ENCODE measurements around the gene TSHZ1. TPM values are rescaled to one million over a fixed set of nuclear protein-coding genes. Genes with fewer than 3 reads are reported as not detected.

The TSHZ1 gene
- total and polyA plus RNA-seq, 10 donors, result 4.1 to 26.4 (median 18.2) TPM

DNA sequence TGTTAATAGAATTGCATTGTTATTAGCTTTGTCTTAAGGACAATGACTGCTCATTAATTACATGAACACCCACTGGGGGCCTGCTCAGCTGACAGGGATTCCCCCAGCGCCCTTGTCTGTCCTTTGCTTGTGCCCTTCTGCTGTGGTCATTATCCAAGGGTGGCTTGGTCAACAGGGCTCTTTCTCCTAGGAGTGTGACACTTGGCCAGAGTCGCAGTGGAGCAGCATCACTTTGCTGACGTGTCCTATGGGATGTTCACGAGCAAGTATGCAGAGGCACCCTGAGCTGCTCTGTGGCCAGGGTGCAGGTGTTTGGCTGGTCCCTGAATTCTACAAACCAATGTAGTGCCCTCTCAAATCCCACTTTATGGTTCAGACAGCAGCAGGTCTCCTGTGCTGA lies 47.6 kb upstream of the TSHZ1 start:
- Histone ChIP-seq H3K36me3 (no peaks in the 10 kb centered on the region), H3K27ac (no peak overlapping the region), H3K27me3 (replicated peaks in 1 of 7) (peaks cover 0 to 4% (median 0%) of the 10 kb centered on the region in 7 donors), H3K9me3 (no peaks in the 10 kb centered on the region), H3K4me3 (no peak overlapping the region), H3K4me1 (peaks cover 0 to 18% (median 11%) of the 10 kb centered on the region in 6 donors)
- no peak for TF ChIP-seq POLR2AphosphoS5 (IDR thresholded peaks at IDR 0.05)
- intact Hi-C loops (cut with DNase I; ENCODE audit: low total_unique reads), result no loop called here
- no peak for DNase-seq
- 87 to 98% (median 95%) methylated on average over 4 of the region's 4 CpGs for WGBS, 5 donors

DNA sequence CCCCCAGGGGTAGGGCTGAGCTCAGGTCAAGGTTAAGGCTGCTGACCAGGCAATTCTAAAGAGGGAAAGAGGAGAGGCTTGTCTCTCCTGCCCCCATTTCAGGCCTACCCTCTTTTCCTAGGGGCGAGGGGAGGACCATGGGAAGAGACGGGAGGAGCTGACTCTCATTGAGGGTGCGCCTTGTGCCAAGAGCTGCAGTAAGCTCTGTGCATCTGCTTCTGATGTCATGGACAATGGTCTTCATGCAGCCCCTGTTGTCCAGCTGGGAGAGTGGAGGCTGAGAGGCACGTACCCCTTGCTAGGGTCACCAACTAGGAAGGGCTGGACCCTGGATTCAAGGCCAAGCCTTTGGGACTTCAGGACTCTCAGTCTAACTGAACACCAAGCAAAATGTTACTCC lies 46.9 kb upstream of the TSHZ1 start:
- TF ChIP-seq POLR2A (IDR thresholded peaks at IDR 0.05), result no peak
- intact Hi-C loops (cut with DNase I; ENCODE audit: low total_unique reads), result no loop called here
- no peak overlapping the region for H3K27ac ChIP-seq
- peaks cover 0 to 4% (median 0%) of the 10 kb centered on the region in 7 donors for H3K27me3 ChIP-seq (replicated peaks in 1 of 7)
- DNase-seq, result no peak
- 82 to 95% (median 90%) methylated on average over 4 of the region's 4 CpGs for WGBS, 5 donors
- no peaks in the 10 kb centered on the region for H3K36me3 ChIP-seq
- H3K9me3 ChIP-seq, result no peaks in the 10 kb centered on the region
- H3K4me3 ChIP-seq, result no peak overlapping the region
- peaks cover 0 to 22% (median 11%) of the 10 kb centered on the region in 6 donors for H3K4me1 ChIP-seq

DNA sequence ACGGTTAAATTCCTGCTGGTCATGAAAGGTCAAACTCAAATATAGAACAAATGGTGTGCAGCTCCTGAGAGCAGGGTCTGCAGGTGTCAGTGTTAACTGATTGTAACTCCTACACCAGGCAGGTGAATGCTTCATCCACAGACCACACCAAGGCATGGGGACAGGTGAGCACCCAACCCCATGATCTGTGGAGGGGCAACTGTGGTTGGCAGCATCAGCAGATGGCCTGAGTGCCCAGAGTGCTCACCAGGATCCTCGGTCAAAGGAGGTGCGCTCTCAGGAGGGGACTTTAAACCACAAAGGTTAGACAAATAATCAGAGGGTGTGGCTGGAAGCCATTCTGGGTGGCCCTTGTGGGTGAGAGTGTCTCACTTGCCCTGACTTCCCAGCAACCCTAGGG lies 46.1 kb upstream of the TSHZ1 start:
- H3K4me1 ChIP-seq, result peaks cover 0 to 22% (median 11%) of the 10 kb centered on the region in 6 donors
- TF ChIP-seq POLR2AphosphoS5 (IDR thresholded peaks at IDR 0.05), result no peak
- TF ChIP-seq POLR2A (IDR thresholded peaks at IDR 0.05), result no peak
- TF ChIP-seq, protein P1, sequence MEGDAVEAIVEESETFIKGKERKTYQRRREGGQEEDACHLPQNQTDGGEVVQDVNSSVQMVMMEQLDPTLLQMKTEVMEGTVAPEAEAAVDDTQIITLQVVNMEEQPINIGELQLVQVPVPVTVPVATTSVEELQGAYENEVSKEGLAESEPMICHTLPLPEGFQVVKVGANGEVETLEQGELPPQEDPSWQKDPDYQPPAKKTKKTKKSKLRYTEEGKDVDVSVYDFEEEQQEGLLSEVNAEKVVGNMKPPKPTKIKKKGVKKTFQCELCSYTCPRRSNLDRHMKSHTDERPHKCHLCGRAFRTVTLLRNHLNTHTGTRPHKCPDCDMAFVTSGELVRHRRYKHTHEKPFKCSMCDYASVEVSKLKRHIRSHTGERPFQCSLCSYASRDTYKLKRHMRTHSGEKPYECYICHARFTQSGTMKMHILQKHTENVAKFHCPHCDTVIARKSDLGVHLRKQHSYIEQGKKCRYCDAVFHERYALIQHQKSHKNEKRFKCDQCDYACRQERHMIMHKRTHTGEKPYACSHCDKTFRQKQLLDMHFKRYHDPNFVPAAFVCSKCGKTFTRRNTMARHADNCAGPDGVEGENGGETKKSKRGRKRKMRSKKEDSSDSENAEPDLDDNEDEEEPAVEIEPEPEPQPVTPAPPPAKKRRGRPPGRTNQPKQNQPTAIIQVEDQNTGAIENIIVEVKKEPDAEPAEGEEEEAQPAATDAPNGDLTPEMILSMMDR (IDR thresholded peaks at IDR 0.05 in 8 of 11, conservative IDR thresholded peaks at IDR 0.05 in 3 of 11), result no peak
- intact Hi-C loops (cut with DNase I; ENCODE audit: low total_unique reads), result no loop called here
- H3K27me3 ChIP-seq (replicated peaks in 1 of 7), result peaks cover 0 to 3% (median 0%) of the 10 kb centered on the region in 7 donors
- no peak overlapping the region for H3K27ac ChIP-seq
- no peaks in the 10 kb centered on the region for H3K9me3 ChIP-seq
- WGBS, 5 donors, result 64 to 93% (median 90%) methylated on average over 1 to 3 of the region's 3 CpGs
- no peak for DNase-seq
- H3K4me3 ChIP-seq, result no peak overlapping the region
- H3K36me3 ChIP-seq, result no peaks in the 10 kb centered on the region

DNA sequence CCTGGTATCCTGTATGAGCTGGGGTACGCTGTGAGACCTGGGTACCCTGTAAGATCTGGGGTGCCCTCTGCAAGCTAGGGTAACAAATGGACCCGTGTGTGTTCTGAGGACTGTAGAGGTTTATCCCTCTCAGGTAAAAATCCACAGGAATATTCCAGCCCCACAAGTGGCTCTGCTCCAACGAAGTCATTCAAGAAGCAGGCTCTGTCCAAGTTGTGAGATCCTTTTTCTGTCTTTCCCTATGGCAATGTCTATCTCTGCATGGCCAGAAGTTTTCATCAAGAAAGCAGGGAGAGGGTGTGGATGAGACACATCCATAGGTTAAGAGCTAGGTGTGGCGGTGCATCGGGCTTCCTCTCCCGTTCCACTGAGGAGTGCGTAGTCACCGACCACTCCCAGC lies 44.7 kb upstream of the TSHZ1 start:
- DNase-seq, result no peak
- no peak overlapping the region for H3K4me3 ChIP-seq
- H3K27me3 ChIP-seq (replicated peaks in 1 of 7), result peaks cover 0 to 3% (median 0%) of the 10 kb centered on the region in 7 donors
- WGBS, 5 donors, result 81 to 95% (median 90%) methylated on average over 8 of the region's 8 CpGs
- TF ChIP-seq, protein P1 (IDR thresholded peaks at IDR 0.05 in 8 of 11, conservative IDR thresholded peaks at IDR 0.05 in 3 of 11), result no peak
- no peak for TF ChIP-seq POLR2AphosphoS5 (IDR thresholded peaks at IDR 0.05)
- no peak for TF ChIP-seq POLR2A (IDR thresholded peaks at IDR 0.05)
- H3K36me3 ChIP-seq, result no peaks in the 10 kb centered on the region
- no peaks in the 10 kb centered on the region for H3K9me3 ChIP-seq
- H3K4me1 ChIP-seq, result peaks cover 0 to 17% (median 8%) of the 10 kb centered on the region in 6 donors
- intact Hi-C loops (cut with DNase I; ENCODE audit: low total_unique reads), result no loop called here
- no peak overlapping the region for H3K27ac ChIP-seq

DNA sequence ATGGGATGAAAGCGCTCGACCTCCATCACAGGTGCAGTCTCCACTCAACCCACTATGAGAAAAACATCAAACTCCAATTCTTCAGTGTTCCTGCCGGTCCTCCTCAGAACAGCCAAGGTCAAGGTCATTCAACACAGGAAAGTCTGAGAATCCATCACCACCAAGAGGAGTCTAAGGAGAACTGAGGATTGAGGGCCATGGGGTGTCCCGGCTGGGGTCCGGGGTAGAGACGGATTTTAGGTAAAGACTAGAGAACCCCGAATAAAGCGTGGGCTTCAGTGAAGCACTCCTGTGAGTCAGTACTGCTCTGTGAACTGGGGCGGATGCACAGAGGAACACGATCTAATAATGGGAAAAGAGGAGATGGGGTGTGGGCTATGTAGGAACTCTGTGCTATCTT lies 43.5 kb upstream of the TSHZ1 start:
- WGBS, 5 donors, result 78 to 93% (median 81%) methylated on average over 10 of the region's 10 CpGs
- intact Hi-C loops (cut with DNase I; ENCODE audit: low total_unique reads), result no loop called here
- Histone ChIP-seq H3K27ac (no peak overlapping the region), H3K4me1 (peaks cover 0 to 5% (median 0%) of the 10 kb centered on the region in 6 donors), H3K36me3 (no peaks in the 10 kb centered on the region), H3K9me3 (no peaks in the 10 kb centered on the region), H3K27me3 (replicated peaks in 1 of 7) (peaks cover 0 to 3% (median 0%) of the 10 kb centered on the region in 7 donors), H3K4me3 (no peak overlapping the region)
- TF ChIP-seq POLR2A (IDR thresholded peaks at IDR 0.05) (no peak), POLR2AphosphoS5 (IDR thresholded peaks at IDR 0.05) (no peak)
- TF ChIP-seq, protein P1 (IDR thresholded peaks at IDR 0.05 in 8 of 11, conservative IDR thresholded peaks at IDR 0.05 in 3 of 11), result no peak
- no peak for DNase-seq

All from spleen (tissue), 11 donors.